Bronchus fibroblast of lung (primary cell): ENCODE measurements around the gene SLC25A18. TPM values are rescaled to one million over a fixed set of nuclear protein-coding genes. Genes with fewer than 3 reads are reported as not detected.

Experiments
- total RNA-seq: library from RNA; depleted of rRNA; stranded (reverse); fragments of >200 nt; gene quantifications from 2 replicates; pipeline ENCODE4 v1.2.3, GENCODE V29; 2015

Gene SLC25A18
- 0.15 and 0.17 TPM in 2 replicates for total RNA-seq

DNA sequence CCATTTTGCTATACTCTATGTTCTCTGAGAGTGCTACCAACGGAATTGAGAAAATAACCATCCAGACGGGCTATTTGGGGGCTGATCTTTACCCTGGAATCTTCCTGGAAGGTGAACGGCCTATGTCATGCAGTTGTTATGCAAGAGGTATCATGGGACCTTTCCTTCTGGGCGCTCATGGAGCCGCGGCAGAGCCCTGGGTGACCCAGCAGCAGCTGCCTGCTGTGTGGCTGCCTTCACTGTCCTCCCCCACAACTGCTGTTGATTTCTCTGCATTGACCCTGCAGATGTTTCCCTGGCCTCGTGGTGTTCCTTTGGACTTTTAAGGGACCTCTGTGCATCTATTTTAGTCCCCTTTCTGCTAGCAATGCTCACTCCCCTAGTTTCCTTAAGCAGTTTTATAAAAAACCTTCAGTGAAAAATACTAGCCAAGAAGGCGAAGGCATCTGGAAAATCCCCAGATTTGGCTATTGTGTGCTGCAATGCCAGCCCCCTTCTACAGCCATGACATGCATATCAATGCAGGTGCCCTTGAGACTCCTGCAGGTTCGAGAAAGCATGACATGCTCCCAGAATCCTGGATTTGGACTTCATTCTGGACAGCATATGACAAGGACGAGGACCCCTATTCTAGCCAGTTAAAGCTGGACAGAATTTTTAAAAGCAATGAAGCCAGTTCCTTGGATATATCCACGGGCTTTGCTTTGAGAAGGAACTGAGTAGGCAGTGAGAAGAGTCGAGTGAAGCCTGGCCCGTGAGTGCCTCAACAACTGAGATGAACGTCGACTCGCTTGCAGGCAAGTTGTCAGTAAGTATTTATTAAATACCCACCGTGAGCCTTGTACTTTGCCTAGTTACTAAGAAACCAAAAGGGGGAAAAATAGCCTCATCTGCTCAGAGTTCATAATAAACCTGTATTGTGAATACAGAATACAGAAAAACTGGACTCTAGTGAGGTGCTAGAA is at the start of gene SLC25A18:
TSS of gene SLC25A18 (plus strand) at position 593 of the 965 bp plus-strand sequence. CDS start 16,447 bp downstream, outside the sequence.

GRCh38 chr22:17628406-17629172 is 65.3 kb downstream of the SLC25A18 start, which contains the start of gene ATP6V1E1:
Gene ATP6V1E1, minus strand, starts transcription at chr22:17628749. Its CDS starts 114 bp downstream, at chr22:17628635.

GRCh38 chr22:17638432-17639246 is 75.3 kb downstream of the SLC25A18 start, which contains the start of gene BCL2L13:
Gene BCL2L13, plus strand, starts transcription at chr22:17638757. Its CDS starts 16,955 bp downstream, at chr22:17655712.

Other genes with a start within 250 kb of the SLC25A18 start
- 0.15 and 0.17 TPM in 2 replicates for gene CECR2, start 194.0 kb upstream of the SLC25A18 start, total RNA-seq
- 95.6 and 109 TPM in 2 replicates for gene ATP6V1E1, start 65.3 kb downstream of the SLC25A18 start, total RNA-seq
- gene BCL2L13, start 75.3 kb downstream of the SLC25A18 start, total RNA-seq = 36.9 and 38.7 TPM in 2 replicates
- 28.5 and 41.7 TPM in 2 replicates for gene BID, start 211.0 kb downstream of the SLC25A18 start, total RNA-seq